Muscle of arm (tissue), 12 donors: Measurements from ENCODE around the gene PUS1. TPM values are rescaled to one million over a fixed set of nuclear protein-coding genes. Genes with fewer than 3 reads are reported as not detected.
"Not testable (repeated sequence)": the region's sequence is repeated elsewhere in the genome, so short reads cannot be mapped to it uniquely, and the experiment has no call there.

ENCODE experiments used
- DNase-seq: peaks from one replicate; pipeline ENCODE4 v3.0.0-alpha.2; 2013
- polyA plus RNA-seq, 12 donors: library from polyadenylated mRNA; unstranded; fragments of 120-200 nt; gene quantifications; one replicate each; pipeline ENCODE4 v1.2.1, GENCODE V29; 2013; ENCODE audit not compliant: insufficient read length in 12 of 12

The PUS1 gene
- polyA plus RNA-seq, 12 donors, result 7.4 to 15.6 (median 10.2) TPM; not detected in 1

- no peak for DNase-seq
These were observed 743 bp downstream of the PUS1 start for GRCh38 chr12:131929581-131930456.

- no peak for DNase-seq
These were observed 1.4 kb downstream of the PUS1 start for GRCh38 chr12:131930510-131930909.

- no peak for DNase-seq
These were observed 4.3 kb downstream of the PUS1 start for GRCh38 chr12:131933387-131933786.

- no peak for DNase-seq
These were observed 5.5 kb downstream of the PUS1 start for GRCh38 chr12:131934535-131934934.

GRCh38 chr12:131938082-131938481 lies 9.0 kb downstream of the PUS1 start:
- no peak for DNase-seq

GRCh38 chr12:131939007-131939406 lies 9.9 kb downstream of the PUS1 start:
- DNase-seq, result no peak

- no peak for DNase-seq
These were observed 11.1 kb downstream of the PUS1 start for GRCh38 chr12:131940141-131940547.

- DNase-seq, result no peak
These were observed 12.3 kb downstream of the PUS1 start for GRCh38 chr12:131941116-131941986.

- DNase-seq, result no peak
These were observed 12.9 kb downstream of the PUS1 start for GRCh38 chr12:131941987-131942341.

- no peak for DNase-seq
These were observed 13.6 kb downstream of the PUS1 start for GRCh38 chr12:131942671-131943070.

- no peak for DNase-seq
These were observed 14.3 kb downstream of the PUS1 start for GRCh38 chr12:131943389-131943788.

- DNase-seq, result no peak
These were observed 14.8 kb downstream of the PUS1 start for GRCh38 chr12:131943876-131944275.

GRCh38 chr12:131944601-131945251 lies 15.7 kb downstream of the PUS1 start:
- no peak for DNase-seq

GRCh38 chr12:131946757-131947156 lies 17.7 kb downstream of the PUS1 start:
- DNase-seq, result no peak

GRCh38 chr12:131947482-131948027 lies 18.5 kb downstream of the PUS1 start:
- no peak for DNase-seq

GRCh38 chr12:131948166-131948712 lies 19.2 kb downstream of the PUS1 start:
- DNase-seq, result no peak

GRCh38 chr12:131948713-131949430 lies 19.8 kb downstream of the PUS1 start:
- DNase-seq, result not testable (repeated sequence)

- DNase-seq, result peak; percentile 91
These were observed 20.5 kb downstream of the PUS1 start, which contains the start of gene EP400 for GRCh38 chr12:131949431-131950181. EP400 (plus strand) TSS chr12:131949942; CDS start chr12:131960620, 10,678 bp downstream.

- no peak for DNase-seq
These were observed 21.3 kb downstream of the PUS1 start for GRCh38 chr12:131950182-131950913.
